Testis (tissue), 3 donors: ENCODE results near the gene FGF4. TPM values are rescaled to one million over a fixed set of nuclear protein-coding genes. Genes with fewer than 3 reads are reported as not detected.

ENCODE experiments used
- DNase-seq: peaks from one replicate; pipeline ENCODE4 v3.0.0-alpha.2; 2019
- H3K27ac ChIP-seq, 2 donors: fragments of 200-600 bp; sonication (generic); one replicate each; pipeline ENCODE4 v1.5.1; 2019
- H3K27me3 ChIP-seq: fragments of 200-600 bp; sonication (generic); one replicate; pipeline ENCODE4 v1.5.1; 2019
- H3K36me3 ChIP-seq: fragments of 200-600 bp; sonication (generic); one replicate; pipeline ENCODE4 v1.5.1; 2017; ENCODE audit warnings: low read depth; ENCODE audit errors: missing control alignments
- H3K4me1 ChIP-seq: fragments of 200-600 bp; sonication (generic); one replicate; pipeline ENCODE4 v1.5.1; 2019
- H3K4me3 ChIP-seq, 2 donors: fragments of 200-600 bp; sonication (generic); one replicate each; pipeline ENCODE4 v1.5.1; 2017 to 2019
- H3K9me3 ChIP-seq: fragments of 200-600 bp; sonication (generic); one replicate; pipeline ENCODE4 v1.5.1; 2017
- POLR2A ChIP-seq: fragments of 450-650 bp; IDR thresholded peaks from one replicate; pipeline ENCODE4 v1.6.1; 2017; ENCODE audit warnings: antibody characterized with exemption, mild to moderate bottlenecking, moderate library complexity
- WGBS, 2 donors: methylation state at CpG; one replicate each; pipeline ENCODE4 v1.1.5; 2018; 5-methylcytosine and 5-hydroxymethylcytosine counted together
- intact Hi-C: fragments of 100-400 bp; cut with DNase I; formaldehyde crosslinking; loops from one replicate; pipeline ENCODE4 v1.15.1; 2023; ENCODE audit warnings: low total_unique reads
- polyA plus RNA-seq: library from polyadenylated mRNA; stranded (reverse); fragments of 350-450 nt; fragmentation: Illumina TruSeq; extraction: RNeasy Lipid Tissue Mini Kit (QIAGEN cat#74804); gene quantifications from one replicate; pipeline ENCODE4 v1.2.3, GENCODE V29; 2014; ENCODE audit warnings: low read depth, low replicate concordance; ENCODE audit not compliant: insufficient read depth
- total RNA-seq, 2 donors: library from RNA; depleted of rRNA; stranded (reverse); fragments of >200 nt; gene quantifications; one replicate each; pipeline ENCODE4 v1.2.3, GENCODE V29; 2016
- TF ChIP-seq, protein P1 (sequence below), 3 experiments: fragments of 450-650 bp in 2 of 3; fragments of 200-600 bp in 1 of 3; sonication (generic) in 1 of 3; IDR thresholded peaks; one replicate each; pipeline ENCODE4 v1.5.1; 2016 to 2019; ENCODE audit warnings: antibody characterized with exemption in 3 of 3, mild to moderate bottlenecking in 2 of 3, moderate library complexity in 1 of 3

FGF4 gene
- total and polyA plus RNA-seq, 3 donors from 2014 or later, result 0.28 to 2.8 (median 0.87) TPM

DNA sequence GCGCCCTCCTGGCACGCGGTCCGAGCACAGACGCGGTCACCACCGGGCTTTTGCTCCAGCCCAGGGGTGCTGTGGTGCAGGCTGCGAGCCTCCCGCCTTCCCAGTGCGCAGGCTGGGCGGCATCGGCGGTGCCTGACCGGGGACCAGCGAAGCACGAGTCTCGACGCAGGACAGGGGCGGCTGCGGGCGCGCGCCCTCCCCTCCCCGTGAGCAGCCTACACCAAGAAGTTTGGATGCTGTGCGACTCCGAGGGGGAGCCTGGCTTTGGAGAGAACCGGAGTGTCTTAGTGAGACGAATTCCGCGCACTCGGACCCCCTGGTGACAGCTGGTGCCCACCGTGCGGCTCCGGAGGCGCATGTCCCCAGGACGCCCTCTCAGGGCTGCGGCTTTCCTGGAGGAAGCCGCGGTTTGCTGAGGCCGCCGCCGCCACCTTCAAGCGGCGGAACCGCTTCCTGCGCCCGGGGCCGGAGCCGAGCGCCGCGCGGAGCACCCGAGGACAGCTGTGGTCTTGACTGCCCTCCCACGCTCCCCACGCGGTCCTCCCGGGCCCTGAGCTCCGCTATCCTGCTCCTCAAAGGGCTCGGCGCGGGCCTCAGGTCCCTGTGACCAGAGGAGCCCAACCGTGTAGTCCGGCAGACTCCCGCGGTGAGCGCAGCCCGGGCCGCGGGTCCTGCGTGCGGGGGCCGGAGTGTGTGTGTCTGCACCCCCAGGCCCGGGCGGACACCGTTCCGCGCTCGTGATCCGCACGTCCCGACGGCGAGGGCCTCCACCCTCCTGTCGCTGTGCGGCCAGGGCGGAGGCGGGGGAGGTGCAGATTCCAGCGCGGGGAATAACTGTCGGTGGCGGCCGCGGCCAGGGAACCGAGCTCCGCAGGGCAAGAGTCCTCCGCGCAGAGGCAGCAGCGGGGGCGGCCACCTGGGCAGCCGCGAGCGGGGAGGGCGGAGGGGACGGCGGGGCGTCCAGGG lies 42.4 kb upstream of the FGF4 start:
- TF ChIP-seq, protein P1, sequence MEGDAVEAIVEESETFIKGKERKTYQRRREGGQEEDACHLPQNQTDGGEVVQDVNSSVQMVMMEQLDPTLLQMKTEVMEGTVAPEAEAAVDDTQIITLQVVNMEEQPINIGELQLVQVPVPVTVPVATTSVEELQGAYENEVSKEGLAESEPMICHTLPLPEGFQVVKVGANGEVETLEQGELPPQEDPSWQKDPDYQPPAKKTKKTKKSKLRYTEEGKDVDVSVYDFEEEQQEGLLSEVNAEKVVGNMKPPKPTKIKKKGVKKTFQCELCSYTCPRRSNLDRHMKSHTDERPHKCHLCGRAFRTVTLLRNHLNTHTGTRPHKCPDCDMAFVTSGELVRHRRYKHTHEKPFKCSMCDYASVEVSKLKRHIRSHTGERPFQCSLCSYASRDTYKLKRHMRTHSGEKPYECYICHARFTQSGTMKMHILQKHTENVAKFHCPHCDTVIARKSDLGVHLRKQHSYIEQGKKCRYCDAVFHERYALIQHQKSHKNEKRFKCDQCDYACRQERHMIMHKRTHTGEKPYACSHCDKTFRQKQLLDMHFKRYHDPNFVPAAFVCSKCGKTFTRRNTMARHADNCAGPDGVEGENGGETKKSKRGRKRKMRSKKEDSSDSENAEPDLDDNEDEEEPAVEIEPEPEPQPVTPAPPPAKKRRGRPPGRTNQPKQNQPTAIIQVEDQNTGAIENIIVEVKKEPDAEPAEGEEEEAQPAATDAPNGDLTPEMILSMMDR (IDR thresholded peaks at IDR 0.05), result no peak
- TF ChIP-seq POLR2A, result no peak
- DNase-seq, result no peak
- H3K9me3 ChIP-seq, result no peaks in the 10 kb centered on the region
- no peaks in the 10 kb centered on the region for H3K36me3 ChIP-seq
- H3K27me3 ChIP-seq, result no peaks in the 10 kb centered on the region
- WGBS, 2 donors, result 1% methylated on average over 62 of the region's 107 CpGs; no CpG with 5 or more reads in 1 of the 2 donors
- intact Hi-C loops, result no loop called here
- H3K27ac ChIP-seq, result no peak overlapping the region
- peak overlapping the region in 1 of 2 donors; percentile 15 for H3K4me3 ChIP-seq
- peaks cover 4% of the 10 kb centered on the region for H3K4me1 ChIP-seq

DNA sequence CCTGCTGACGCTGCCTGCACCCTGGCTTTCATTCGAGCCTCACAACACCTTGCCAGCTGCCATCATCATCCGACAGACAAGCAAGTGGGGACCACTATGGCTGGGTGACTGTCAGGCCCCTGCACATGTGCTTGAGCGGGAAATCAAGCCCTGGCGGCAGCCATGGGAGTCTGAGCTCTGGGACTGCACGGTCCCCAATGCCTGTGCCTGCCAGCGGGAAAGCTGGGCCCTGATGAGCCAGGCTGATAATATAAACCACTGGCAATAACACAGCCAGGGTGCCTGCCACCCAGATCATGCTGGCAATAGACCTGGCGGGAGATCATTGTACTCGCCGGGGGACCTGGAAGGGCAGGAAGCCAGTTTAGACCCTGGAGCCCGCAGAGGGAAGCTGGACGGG lies 41.5 kb upstream of the FGF4 start:
- Histone ChIP-seq H3K9me3 (no peaks in the 10 kb centered on the region), H3K4me3 (no peak overlapping the region), H3K27me3 (no peaks in the 10 kb centered on the region), H3K4me1 (peaks cover 4% of the 10 kb centered on the region), H3K27ac (no peak overlapping the region), H3K36me3 (no peaks in the 10 kb centered on the region)
- no peak for TF ChIP-seq POLR2A
- TF ChIP-seq, protein P1 (IDR thresholded peaks at IDR 0.05), result no peak
- DNase-seq, result no peak
- intact Hi-C loops, result no loop called here
- WGBS, 2 donors, result 21% methylated on average over 8 to 12 of the region's 12 CpGs

DNA sequence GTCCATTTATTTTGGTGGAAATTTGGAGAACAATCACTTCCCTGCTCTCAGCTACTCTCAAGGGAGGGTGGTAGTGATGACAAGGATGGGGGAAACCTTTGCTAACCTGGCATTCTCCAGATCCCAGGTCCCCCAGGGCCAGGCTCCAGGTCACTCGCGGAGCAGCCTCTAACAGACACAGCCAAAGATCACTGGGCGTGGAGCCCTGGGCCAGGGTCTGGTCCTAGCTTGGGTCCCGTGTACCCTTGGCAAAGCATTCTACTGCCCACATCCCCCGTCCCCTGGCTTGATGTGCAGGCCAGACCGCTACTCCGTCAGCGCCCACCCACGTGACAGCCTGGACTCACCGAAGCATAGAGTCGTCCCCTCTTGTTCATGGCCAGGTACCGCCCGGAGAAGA lies 40.8 kb upstream of the FGF4 start:
- Histone ChIP-seq H3K9me3 (no peaks in the 10 kb centered on the region), H3K4me1 (peaks cover 4% of the 10 kb centered on the region), H3K27ac (no peak overlapping the region), H3K36me3 (no peaks in the 10 kb centered on the region), H3K27me3 (no peaks in the 10 kb centered on the region), H3K4me3 (no peak overlapping the region)
- no peak for TF ChIP-seq POLR2A
- TF ChIP-seq, protein P1 (IDR thresholded peaks at IDR 0.05), result no peak
- no peak for DNase-seq
- WGBS, 2 donors, result 85 to 88% methylated on average over 13 of the region's 13 CpGs
- intact Hi-C loops, result no loop called here

DNA sequence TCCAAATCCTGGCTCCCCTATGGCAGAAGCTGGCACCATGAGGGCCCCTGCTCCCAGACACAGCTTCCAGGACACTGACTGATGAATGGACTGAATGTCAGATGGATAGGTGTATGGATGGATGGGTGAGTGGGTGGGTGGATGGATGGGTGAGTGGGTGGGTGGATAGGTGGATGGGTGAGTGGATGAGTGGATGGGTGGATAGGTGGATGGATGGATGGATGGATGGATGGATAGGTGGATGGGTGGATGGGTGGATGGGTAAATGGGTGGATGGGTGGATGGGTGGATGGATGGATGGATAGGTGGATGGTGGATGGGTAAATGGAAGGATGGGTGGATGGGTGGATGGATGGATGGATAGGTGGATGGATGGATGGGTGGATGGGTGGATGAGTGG lies 39.8 kb upstream of the FGF4 start:
- Histone ChIP-seq H3K9me3 (no peaks in the 10 kb centered on the region), H3K27ac (no peak overlapping the region), H3K4me1 (peaks cover 4% of the 10 kb centered on the region), H3K4me3 (no peak overlapping the region), H3K27me3 (no peaks in the 10 kb centered on the region), H3K36me3 (no peaks in the 10 kb centered on the region)
- DNase-seq, result no peak
- TF ChIP-seq POLR2A, result no peak
- TF ChIP-seq, protein P1 (IDR thresholded peaks at IDR 0.05), result no peak
- intact Hi-C loops, result no loop called here
